NAMALWA (cell line): ENCODE measurements around the gene RPL12.
A peak's percentile ranks its signal among the peaks of the same experiment; 100 is the strongest.
"Not testable (repeated sequence)": the region's sequence is repeated elsewhere in the genome, so short reads cannot be mapped to it uniquely, and the experiment has no call there.

ENCODE experiments used
- DNase-seq: peaks from one replicate; pipeline ENCODE4 v3.0.0-alpha.2; 2015; ENCODE audit warnings: low spot score

RPL12 gene

DNA sequence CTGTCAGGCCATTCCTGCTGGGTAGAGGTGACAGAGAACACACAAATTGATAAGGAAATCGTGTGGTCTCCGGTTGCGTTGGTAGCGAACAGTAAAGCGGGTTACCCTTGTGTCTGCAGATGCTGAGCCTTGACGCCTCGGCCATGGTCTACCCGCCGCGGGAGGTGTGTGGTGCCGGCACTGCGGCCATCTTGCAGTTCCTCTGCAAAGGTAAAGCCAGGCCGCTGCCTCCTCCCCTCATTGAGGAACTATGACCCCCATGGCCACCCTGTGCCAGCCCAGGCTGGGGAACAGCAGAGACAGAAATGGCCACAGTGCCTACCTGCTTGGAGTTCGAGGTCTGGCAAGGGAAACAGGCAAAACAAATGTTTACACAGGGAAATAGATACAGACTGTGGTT is 16.4 kb upstream of the RPL12 start:
- no peak for DNase-seq

GRCh38 chr9:127466407-127466917 is 15.3 kb upstream of the RPL12 start:
- DNase-seq = not testable (repeated sequence)

DNA sequence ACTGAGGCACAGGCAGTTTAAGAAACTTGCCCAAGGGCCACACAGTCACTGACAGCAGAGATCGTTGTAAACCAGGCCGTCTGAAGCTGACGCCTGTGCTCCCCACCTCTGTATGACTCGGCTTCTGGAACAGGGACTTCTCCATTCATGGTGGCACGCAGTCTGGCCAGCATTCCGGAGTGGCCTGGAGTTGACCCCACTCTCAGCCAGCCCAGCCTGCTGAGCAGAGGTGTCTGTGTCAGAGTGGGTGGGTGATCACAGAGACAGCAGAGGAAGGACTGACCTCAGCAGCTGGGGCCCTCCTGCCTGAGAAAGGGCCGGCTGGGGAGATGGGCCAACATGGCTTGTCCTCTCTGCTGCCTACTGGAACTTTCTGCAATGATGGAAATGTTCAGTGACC is 12.7 kb upstream of the RPL12 start:
- no peak for DNase-seq

GRCh38 chr9:127463382-127463781 is 12.2 kb upstream of the RPL12 start:
- no peak for DNase-seq

- DNase-seq = no peak
Observed at GRCh38 chr9:127458921-127459320, 7.7 kb upstream of the RPL12 start.

DNA sequence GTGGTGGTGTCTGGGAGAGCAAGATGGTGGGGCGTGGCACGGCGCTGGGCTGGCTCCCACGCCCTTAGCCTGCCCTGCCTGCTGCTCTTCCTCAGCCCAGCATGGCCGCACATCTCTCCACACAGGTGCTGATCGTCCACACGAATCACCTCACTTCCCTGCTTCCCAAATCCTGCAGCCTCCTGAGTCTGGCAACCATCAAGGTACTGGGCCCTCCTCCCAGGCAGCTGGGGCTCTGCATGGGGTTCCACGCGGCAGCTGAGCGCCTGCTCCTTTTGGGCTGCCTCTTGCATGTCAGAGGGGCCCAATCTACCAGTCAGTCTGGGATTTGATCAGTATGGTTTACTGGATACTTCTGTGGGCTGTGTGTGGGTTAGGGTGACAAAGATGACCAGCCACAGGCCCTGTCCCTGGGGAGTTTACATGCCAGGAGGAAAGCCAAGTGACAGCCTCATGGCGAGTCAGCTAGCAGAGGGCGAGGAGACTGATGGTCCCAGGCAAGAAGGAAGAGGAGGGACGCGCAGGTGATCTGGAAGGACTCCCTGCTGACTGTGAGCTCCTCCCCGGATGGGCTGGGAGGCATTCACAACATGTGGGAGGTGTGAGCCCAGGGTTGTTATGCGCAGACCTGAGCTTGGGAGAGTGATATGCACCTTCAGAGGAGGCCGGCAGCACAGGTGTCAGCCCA is 6.1 kb upstream of the RPL12 start:
- DNase-seq = no peak

DNA sequence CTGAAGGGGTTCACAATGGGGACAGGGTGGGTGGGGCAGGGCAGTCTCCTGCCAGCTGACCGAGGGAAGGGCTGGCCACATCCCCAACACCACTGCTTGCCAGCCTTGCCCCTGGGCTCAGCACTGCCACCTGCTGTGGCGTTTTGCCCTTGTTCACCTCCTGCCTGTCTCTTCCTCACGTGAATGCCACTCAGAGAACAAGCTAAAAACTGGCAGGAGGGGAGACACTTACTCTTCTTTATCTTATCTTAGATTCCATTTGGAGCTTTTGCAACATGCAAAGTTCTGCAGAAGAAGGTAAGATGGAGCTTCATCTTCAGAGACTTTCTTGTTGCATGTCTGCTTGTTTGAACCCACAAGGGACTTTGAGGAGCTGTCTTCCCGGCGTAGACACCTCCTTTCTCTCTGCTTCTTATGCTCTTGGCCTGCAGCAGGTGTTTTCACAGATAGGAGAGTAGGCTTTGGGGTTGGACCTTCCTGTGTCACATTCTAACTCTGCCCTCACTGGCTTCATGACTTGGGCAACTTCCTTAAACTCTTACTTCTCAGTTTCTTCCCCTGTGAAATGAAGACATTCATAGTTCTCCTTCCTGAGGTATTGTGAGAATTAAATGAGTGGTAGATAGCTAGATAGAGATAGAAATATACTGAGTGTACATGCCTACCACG is 4.3 kb upstream of the RPL12 start:
- DNase-seq = peak; percentile 59

GRCh38 chr9:127452691-127453090 is 1.5 kb upstream of the RPL12 start:
- no peak for DNase-seq

DNA sequence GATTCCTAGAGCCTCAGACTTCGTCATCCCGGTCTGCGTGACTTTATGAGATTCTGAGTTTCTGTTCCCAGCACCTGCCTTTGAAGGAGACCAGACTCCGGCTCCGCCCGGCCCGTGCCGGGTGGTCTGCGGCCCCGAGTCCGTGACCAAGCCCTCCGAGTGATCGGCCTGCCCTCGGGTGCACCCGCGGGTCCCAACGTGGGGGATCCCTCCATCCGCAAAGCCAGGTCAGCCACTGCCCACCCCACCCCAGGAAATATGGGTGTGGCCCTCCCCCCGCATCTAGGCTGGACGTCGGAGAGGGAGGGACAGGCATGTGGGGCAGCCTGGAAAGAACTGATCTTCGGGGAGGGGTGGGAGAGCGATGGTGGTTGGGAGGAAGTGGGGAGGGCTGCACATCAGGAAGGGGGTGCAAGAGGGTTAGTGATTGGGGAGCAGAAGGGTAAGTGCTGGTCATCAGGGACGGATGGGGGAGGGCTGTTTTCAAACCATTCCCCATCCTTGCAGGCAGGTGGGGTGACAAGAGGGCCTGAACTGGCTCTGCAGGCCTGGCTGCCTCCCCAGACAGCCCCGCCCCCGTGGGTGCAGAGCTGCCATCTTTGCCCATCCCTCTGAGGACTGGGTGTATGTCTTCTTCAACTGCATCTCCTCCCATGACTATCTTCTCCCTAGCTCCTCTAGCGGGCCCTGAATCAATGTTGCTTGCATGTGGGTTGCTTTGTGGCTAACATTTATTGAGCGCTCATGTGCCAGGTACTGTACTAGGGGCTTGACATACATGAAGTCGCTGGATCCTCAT is 851 bp upstream of the RPL12 start:
- peak; percentile 84 for DNase-seq

DNA sequence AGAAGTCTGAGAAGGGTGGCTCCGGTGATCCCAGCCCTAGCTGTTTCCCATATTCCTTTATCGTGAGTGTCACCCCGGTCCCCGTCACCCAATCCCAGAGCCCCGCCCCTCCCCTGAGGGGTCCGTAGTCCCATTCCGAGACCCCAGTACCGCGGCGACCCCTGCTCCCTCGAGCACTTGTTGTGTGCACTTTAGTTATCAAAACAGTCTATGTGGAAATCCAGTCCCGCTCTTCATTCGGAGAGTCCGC is 327 bp upstream of the RPL12 start:
- peak; percentile 59 for DNase-seq

DNA sequence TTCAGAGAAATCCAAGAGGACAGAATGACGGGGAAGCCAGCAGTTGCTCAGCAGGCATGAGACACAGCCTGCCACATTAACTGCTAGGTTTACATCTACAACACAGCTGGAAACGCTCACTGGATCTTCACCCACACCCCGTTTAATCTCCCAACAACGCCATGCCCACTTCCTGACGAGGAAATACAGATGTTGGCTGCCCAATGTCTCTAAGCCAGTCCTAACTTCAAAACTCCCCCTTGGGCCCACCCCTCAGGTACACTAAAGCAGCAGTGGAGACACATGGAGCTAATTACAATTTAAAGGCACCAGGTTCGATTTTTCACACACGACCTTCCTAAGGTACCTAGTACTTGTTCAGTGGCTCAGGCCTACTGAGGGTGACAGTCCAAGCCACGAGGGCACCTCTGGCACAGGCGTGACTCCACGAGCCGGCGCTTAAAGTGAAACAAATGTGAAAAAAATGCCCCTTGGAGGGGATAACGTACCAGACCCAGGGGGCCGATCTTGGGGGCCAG is 904 bp downstream of the RPL12 start:
- DNase-seq = peak; percentile 33

DNA sequence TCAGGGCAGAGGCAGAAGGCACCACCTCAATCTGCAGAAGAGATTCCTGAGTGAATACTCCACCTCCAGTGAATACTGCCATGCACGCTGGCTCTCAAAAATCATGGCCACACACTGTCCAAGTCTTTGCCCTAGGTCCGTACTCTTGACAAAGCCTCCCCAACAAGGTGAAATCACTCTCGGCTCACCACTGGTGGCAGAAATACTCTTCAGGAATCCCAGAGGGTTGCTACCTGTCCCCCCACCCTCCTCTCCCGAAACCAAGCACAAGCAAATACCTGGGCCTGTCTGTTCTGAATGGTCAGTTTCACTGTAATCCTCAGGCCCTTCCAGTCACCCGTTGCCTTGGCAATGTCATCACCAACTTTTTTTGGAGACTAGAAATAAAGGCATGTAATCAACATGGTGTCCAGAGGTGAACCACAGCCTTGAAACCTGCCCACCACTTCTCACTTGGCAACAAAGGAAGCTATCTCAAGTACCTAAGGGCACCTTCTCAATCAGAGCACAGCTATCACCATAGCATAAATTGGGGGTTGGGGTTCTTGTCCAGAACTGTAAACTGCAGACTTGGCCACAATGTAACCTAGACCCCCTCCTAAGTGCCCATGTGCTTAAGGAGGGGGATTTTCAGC is 1.8 kb downstream of the RPL12 start:
- DNase-seq = no peak

GRCh38 chr9:127448112-127448805 is 2.9 kb downstream of the RPL12 start:
- DNase-seq = no peak

- DNase-seq = peak; percentile 36
Observed at GRCh38 chr9:127447416-127448111, 3.6 kb downstream of the RPL12 start.

- DNase-seq = peak; percentile 37
Observed at GRCh38 chr9:127446713-127447415, 4.3 kb downstream of the RPL12 start.

GRCh38 chr9:127445851-127446712 is 5.1 kb downstream of the RPL12 start:
- peak; percentile 38 for DNase-seq

DNA sequence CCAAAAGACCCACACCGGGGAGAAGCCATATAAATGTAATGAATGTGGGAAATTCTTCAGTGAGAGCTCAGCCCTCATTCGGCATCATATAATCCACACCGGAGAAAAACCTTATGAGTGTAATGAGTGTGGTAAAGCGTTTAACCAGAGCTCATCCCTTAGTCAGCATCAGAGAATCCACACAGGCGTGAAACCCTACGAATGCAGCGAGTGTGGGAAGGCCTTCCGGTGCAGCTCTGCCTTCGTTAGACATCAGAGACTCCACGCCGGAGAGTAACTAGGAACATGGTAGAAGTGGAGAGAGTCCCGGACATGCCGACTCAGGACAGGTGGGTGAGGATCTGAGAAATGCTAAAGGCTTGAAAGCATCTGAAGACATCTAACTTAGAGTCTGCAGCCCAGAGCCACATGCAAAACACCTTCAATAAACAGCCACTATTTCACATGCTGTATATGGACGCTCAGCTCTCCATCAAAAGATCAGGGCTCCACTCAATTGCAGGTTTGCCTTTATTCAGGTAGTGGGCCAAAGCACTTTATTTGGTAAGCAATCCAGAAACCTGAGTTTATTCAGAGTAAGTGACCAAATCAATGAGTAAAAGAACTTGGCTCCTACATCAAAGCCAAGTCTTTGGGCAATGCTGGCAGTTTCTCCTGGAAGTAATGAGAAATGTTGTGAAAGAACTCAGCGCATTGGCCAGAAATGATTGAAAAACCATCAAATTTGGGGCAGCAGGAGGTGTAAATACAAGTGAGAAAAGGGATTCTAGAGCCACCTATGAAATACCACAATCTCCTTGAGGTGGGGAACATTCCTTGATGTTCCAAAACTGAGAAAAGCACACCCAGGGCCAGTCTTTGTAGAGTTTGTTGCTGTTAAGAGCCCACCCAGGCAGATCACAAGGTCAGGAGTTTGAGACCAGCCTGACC is 6.0 kb downstream of the RPL12 start:
- peak; percentile 45 for DNase-seq

DNA sequence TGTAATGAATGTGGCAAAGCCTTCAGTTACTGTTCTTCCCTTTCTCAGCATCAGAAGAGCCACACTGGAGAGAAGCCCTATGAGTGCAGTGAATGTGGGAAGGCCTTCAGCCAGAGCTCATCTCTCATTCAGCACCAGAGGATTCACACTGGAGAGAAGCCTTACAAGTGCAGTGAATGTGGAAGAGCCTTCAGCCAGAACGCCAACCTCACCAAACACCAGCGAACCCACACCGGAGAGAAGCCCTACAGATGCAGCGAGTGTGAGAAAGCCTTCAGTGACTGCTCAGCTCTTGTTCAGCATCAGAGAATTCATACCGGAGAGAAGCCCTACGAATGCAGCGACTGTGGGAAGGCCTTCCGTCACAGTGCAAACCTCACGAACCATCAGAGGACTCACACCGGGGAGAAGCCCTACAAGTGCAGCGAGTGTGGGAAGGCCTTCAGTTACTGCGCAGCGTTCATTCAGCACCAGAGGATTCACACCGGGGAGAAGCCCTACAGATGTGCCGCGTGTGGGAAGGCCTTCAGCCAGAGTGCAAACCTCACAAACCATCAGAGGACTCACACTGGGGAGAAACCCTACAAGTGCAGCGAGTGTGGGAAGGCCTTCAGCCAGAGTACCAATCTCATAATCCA is 6.8 kb downstream of the RPL12 start:
- peak; percentile 39 for DNase-seq
